ENCODE data around the gene DHCR24. TPM values are rescaled to one million over a fixed set of nuclear protein-coding genes. Genes with fewer than 3 reads are reported as not detected.

Gene DHCR24
- total and polyA plus RNA-seq, 2 of the 13 experiments (the other 11 are each of a cell fraction or from before 2014, with no cell fraction given) = 374 to 448 TPM

DNA sequence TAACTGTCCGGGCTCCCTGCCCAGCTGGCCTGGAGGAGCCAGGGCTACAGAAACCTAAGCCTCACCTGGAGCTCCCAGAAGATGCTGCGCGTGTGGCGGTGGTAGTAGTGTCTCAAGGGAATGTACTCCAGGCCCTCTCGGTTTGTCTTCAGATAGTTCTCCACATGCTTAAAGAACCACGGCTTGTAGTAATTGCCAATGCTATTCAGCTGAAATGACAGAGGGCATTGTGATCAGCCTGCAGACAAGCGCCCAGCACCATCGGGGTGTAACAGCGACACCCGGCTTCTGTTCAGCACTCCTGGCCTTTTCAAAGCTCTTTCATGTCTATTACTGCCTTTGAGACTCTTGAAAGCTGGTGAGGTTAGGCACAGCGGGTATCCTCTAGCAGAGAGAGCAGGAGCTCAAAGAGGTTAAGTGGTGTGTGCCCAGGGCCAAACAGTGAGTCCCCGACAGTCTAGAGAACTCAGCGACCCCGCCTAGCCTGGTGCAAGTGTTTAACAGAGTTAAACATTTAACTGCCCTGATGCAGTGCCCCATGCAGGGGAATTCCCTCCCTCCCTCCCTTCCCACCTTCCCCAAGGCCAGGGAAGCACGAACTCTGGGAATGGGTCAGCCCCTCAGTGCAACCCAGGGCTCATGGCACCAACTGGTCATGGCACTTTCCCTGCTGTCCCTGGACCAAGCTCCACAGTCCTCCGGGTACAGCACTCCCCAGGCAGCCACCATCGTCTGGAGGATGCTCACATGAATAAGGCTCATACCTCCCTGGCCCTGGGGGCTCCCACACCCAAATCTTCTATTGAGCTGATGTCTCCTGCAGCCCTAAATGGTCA is 21.5 kb downstream of the DHCR24 start (continued):
- TF ChIP-seq SOX13 (IDR thresholded peaks at IDR 0.05) = 0 out of 2 replicates have a peak, but pooled peaks have one; percentile 51
- peak in 1 of 2 experiments; percentile 81; a peak in 2 of 4 replicates for TF ChIP-seq SOX13 (CRISPR knock-in tag; conservative IDR thresholded peaks at IDR 0.05 in 1 of 2, IDR thresholded peaks at IDR 0.05 in 1 of 2)
- 0 out of 2 replicates have a peak, but pooled peaks have one; percentile 25 for TF ChIP-seq ZNF713 (CRISPR knock-in tag; IDR thresholded peaks at IDR 0.05)
- TF ChIP-seq REXO4 (CRISPR knock-in tag; IDR thresholded peaks at IDR 0.05; ENCODE audit: borderline replicate concordance) = no peak
- TF ChIP-seq FOXK1 (CRISPR knock-in tag; IDR thresholded peaks at IDR 0.05; ENCODE audit: borderline replicate concordance, low read depth) = peak; percentile 69; the same call in 1 of the 2 replicates
- TF ChIP-seq, protein P1, sequence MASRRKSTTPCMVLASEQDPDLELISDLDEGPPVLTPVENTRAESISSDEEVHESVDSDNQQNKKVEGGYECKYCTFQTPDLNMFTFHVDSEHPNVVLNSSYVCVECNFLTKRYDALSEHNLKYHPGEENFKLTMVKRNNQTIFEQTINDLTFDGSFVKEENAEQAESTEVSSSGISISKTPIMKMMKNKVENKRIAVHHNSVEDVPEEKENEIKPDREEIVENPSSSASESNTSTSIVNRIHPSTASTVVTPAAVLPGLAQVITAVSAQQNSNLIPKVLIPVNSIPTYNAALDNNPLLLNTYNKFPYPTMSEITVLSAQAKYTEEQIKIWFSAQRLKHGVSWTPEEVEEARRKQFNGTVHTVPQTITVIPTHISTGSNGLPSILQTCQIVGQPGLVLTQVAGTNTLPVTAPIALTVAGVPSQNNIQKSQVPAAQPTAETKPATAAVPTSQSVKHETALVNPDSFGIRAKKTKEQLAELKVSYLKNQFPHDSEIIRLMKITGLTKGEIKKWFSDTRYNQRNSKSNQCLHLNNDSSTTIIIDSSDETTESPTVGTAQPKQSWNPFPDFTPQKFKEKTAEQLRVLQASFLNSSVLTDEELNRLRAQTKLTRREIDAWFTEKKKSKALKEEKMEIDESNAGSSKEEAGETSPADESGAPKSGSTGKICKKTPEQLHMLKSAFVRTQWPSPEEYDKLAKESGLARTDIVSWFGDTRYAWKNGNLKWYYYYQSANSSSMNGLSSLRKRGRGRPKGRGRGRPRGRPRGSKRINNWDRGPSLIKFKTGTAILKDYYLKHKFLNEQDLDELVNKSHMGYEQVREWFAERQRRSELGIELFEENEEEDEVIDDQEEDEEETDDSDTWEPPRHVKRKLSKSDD (CRISPR knock-in tag; IDR thresholded peaks at IDR 0.05; ENCODE audit: low read depth) = no peak
- no peak for TF ChIP-seq ZNF841 (CRISPR knock-in tag; IDR thresholded peaks at IDR 0.05; ENCODE audit: borderline replicate concordance)
- TF ChIP-seq, protein P2, sequence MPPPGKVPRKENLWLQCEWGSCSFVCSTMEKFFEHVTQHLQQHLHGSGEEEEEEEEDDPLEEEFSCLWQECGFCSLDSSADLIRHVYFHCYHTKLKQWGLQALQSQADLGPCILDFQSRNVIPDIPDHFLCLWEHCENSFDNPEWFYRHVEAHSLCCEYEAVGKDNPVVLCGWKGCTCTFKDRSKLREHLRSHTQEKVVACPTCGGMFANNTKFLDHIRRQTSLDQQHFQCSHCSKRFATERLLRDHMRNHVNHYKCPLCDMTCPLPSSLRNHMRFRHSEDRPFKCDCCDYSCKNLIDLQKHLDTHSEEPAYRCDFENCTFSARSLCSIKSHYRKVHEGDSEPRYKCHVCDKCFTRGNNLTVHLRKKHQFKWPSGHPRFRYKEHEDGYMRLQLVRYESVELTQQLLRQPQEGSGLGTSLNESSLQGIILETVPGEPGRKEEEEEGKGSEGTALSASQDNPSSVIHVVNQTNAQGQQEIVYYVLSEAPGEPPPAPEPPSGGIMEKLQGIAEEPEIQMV (CRISPR knock-in tag; IDR thresholded peaks at IDR 0.05; ENCODE audit: low read depth) = peak; percentile 74; the same call in 1 of the 2 replicates
- TF ChIP-seq DMAP1 (CRISPR knock-in tag; IDR thresholded peaks at IDR 0.05) = no peak; the same call in 1 of the 2 replicates
- TF ChIP-seq ZNF567 (CRISPR knock-in tag; IDR thresholded peaks at IDR 0.05; ENCODE audit: borderline replicate concordance) = no peak
- TF ChIP-seq PAX8 (CRISPR knock-in tag; IDR thresholded peaks at IDR 0.05; ENCODE audit: borderline replicate concordance) = no peak
- TF ChIP-seq NCOA2 (CRISPR knock-in tag; IDR thresholded peaks at IDR 0.05) = peak; percentile 89
- TF ChIP-seq HDAC6 (IDR thresholded peaks at IDR 0.05; ENCODE audit: low read depth, low read length) = no peak
- TF ChIP-seq, protein P3, sequence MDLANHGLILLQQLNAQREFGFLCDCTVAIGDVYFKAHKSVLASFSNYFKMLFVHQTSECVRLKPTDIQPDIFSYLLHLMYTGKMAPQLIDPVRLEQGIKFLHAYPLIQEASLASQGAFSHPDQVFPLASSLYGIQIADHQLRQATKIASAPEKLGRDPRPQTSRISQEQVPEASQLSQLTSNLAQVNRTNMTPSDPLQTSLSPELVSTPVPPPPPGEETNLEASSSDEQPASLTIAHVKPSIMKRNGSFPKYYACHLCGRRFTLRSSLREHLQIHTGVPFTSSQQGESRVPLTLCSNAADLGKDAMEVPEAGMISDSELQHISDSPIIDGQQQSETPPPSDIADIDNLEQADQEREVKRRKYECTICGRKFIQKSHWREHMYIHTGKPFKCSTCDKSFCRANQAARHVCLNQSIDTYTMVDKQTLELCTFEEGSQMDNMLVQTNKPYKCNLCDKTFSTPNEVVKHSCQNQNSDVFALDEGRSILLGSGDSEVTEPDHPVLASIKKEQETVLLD (CRISPR knock-in tag; IDR thresholded peaks at IDR 0.05; ENCODE audit: low read depth) = no peak
- TF ChIP-seq, protein P4, sequence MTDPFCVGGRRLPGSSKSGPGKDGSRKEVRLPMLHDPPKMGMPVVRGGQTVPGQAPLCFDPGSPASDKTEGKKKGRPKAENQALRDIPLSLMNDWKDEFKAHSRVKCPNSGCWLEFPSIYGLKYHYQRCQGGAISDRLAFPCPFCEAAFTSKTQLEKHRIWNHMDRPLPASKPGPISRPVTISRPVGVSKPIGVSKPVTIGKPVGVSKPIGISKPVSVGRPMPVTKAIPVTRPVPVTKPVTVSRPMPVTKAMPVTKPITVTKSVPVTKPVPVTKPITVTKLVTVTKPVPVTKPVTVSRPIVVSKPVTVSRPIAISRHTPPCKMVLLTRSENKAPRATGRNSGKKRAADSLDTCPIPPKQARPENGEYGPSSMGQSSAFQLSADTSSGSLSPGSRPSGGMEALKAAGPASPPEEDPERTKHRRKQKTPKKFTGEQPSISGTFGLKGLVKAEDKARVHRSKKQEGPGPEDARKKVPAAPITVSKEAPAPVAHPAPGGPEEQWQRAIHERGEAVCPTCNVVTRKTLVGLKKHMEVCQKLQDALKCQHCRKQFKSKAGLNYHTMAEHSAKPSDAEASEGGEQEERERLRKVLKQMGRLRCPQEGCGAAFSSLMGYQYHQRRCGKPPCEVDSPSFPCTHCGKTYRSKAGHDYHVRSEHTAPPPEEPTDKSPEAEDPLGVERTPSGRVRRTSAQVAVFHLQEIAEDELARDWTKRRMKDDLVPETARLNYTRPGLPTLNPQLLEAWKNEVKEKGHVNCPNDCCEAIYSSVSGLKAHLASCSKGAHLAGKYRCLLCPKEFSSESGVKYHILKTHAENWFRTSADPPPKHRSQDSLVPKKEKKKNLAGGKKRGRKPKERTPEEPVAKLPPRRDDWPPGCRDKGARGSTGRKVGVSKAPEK (CRISPR knock-in tag; IDR thresholded peaks at IDR 0.05; ENCODE audit: borderline replicate concordance) = no peak
- no peak for TF ChIP-seq ARNT (IDR thresholded peaks at IDR 0.05)
- TF ChIP-seq KDM2A (CRISPR knock-in tag; IDR thresholded peaks at IDR 0.05; ENCODE audit: borderline replicate concordance, low read depth) = no peak; the same call in 1 of the 2 replicates
- peak; percentile 63 for TF ChIP-seq POLR2G (IDR thresholded peaks at IDR 0.05; ENCODE audit: low read depth, low read length)
- peak; percentile 29; the same call in 1 of the 2 replicates for TF ChIP-seq ATF7-NPFF (CRISPR knock-in tag; IDR thresholded peaks at IDR 0.05; ENCODE audit: low read depth)

All from HepG2 (cell line).